ENCODE measurements around the gene ITGA3.

Gene ITGA3

GRCh38 chr17:50050431-50051032 lies 5.4 kb upstream of the ITGA3 start:
- Histone ChIP-seq H3K4me3 (ENCODE audit: insufficient read depth, low read length, poor library complexity, severe bottlenecking) (no peak overlapping the region), H3K9me2 (replicated peaks; ENCODE audit: insufficient read depth, low read length) (no peaks in the 10 kb centered on the region), H3K36me3 (ENCODE audit: low read length) (no peaks in the 10 kb centered on the region), H3K27me3 (ENCODE audit: low read length) (no peaks in the 10 kb centered on the region), H4K20me1 (ENCODE audit: low read depth, low read length) (no peaks in the 10 kb centered on the region), H3K9ac (ENCODE audit: low read length) (no peak overlapping the region), H3F3A (ENCODE audit: insufficient read depth) (no peaks in the 10 kb centered on the region), H3K4me2 (ENCODE audit: low read depth, low read length, poor library complexity, severe bottlenecking) (no peak overlapping the region), H3K79me2 (ENCODE audit: insufficient read depth, low read length) (no peaks in the 10 kb centered on the region), H3K27ac (ENCODE audit: low read depth, low read length) (no peak overlapping the region), H2AFZ (ENCODE audit: low read depth, low read length, severe bottlenecking) (no peak overlapping the region), H3K9me3 (ENCODE audit: insufficient read depth, low read length) (no peaks in the 10 kb centered on the region)
- TF ChIP-seq, protein P1, sequence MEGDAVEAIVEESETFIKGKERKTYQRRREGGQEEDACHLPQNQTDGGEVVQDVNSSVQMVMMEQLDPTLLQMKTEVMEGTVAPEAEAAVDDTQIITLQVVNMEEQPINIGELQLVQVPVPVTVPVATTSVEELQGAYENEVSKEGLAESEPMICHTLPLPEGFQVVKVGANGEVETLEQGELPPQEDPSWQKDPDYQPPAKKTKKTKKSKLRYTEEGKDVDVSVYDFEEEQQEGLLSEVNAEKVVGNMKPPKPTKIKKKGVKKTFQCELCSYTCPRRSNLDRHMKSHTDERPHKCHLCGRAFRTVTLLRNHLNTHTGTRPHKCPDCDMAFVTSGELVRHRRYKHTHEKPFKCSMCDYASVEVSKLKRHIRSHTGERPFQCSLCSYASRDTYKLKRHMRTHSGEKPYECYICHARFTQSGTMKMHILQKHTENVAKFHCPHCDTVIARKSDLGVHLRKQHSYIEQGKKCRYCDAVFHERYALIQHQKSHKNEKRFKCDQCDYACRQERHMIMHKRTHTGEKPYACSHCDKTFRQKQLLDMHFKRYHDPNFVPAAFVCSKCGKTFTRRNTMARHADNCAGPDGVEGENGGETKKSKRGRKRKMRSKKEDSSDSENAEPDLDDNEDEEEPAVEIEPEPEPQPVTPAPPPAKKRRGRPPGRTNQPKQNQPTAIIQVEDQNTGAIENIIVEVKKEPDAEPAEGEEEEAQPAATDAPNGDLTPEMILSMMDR (IDR thresholded peaks at IDR 0.05; ENCODE audit: insufficient read depth, low read length, poor library complexity, severe bottlenecking), result no peak
- TF ChIP-seq EZH2phosphoT487 (conservative IDR thresholded peaks at IDR 0.05; ENCODE audit: low read length), result no peak

GRCh38 chr17:50051082-50051576 lies 4.8 kb upstream of the ITGA3 start:
- H3K27ac ChIP-seq (ENCODE audit: low read depth, low read length), result no peak overlapping the region
- no peak overlapping the region for H2AFZ ChIP-seq (ENCODE audit: low read depth, low read length, severe bottlenecking)
- no peaks in the 10 kb centered on the region for H3F3A ChIP-seq (ENCODE audit: insufficient read depth)
- no peaks in the 10 kb centered on the region for H3K9me2 ChIP-seq (replicated peaks; ENCODE audit: insufficient read depth, low read length)
- TF ChIP-seq, protein P1 (IDR thresholded peaks at IDR 0.05; ENCODE audit: insufficient read depth, low read length, poor library complexity, severe bottlenecking), result no peak
- no peak for TF ChIP-seq EZH2phosphoT487 (conservative IDR thresholded peaks at IDR 0.05; ENCODE audit: low read length)
- no peaks in the 10 kb centered on the region for H4K20me1 ChIP-seq (ENCODE audit: low read depth, low read length)
- H3K4me3 ChIP-seq (ENCODE audit: insufficient read depth, low read length, poor library complexity, severe bottlenecking), result no peak overlapping the region
- no peaks in the 10 kb centered on the region for H3K36me3 ChIP-seq (ENCODE audit: low read length)
- H3K79me2 ChIP-seq (ENCODE audit: insufficient read depth, low read length), result no peaks in the 10 kb centered on the region
- no peak overlapping the region for H3K9ac ChIP-seq (ENCODE audit: low read length)
- H3K4me2 ChIP-seq (ENCODE audit: low read depth, low read length, poor library complexity, severe bottlenecking), result no peak overlapping the region
- no peaks in the 10 kb centered on the region for H3K27me3 ChIP-seq (ENCODE audit: low read length)
- no peaks in the 10 kb centered on the region for H3K9me3 ChIP-seq (ENCODE audit: insufficient read depth, low read length)

DNA sequence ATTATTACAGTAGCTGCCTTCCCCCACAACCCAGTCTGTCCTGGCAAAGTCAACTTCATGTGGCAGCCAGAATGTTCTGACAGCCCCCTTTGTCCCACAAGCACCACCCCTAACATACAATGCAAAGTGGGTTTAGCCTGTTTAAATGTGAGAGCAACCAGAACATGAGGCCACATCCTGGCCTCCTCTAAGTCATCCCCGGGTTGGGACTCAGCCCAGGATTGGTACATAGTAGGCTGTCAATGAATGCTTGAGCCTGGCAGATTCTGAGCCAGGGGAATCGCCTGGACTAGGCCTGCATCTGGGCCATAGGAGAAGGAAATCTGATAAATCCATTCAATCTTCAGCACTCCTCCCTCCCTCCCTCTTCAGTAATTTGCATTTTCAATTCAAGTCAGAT lies 4.3 kb upstream of the ITGA3 start:
- H3K9me3 ChIP-seq (ENCODE audit: insufficient read depth, low read length), result no peaks in the 10 kb centered on the region
- no peaks in the 10 kb centered on the region for H3K27me3 ChIP-seq (ENCODE audit: low read length)
- no peaks in the 10 kb centered on the region for H4K20me1 ChIP-seq (ENCODE audit: low read depth, low read length)
- no peak overlapping the region for H3K9ac ChIP-seq (ENCODE audit: low read length)
- no peaks in the 10 kb centered on the region for H3K36me3 ChIP-seq (ENCODE audit: low read length)
- H3K79me2 ChIP-seq (ENCODE audit: insufficient read depth, low read length), result no peaks in the 10 kb centered on the region
- H3K4me2 ChIP-seq (ENCODE audit: low read depth, low read length, poor library complexity, severe bottlenecking), result no peak overlapping the region
- no peak overlapping the region for H3K27ac ChIP-seq (ENCODE audit: low read depth, low read length)
- TF ChIP-seq EZH2phosphoT487 (conservative IDR thresholded peaks at IDR 0.05; ENCODE audit: low read length), result no peak
- TF ChIP-seq, protein P1 (IDR thresholded peaks at IDR 0.05; ENCODE audit: insufficient read depth, low read length, poor library complexity, severe bottlenecking), result no peak
- H3K4me3 ChIP-seq (ENCODE audit: insufficient read depth, low read length, poor library complexity, severe bottlenecking), result no peak overlapping the region
- H2AFZ ChIP-seq (ENCODE audit: low read depth, low read length, severe bottlenecking), result no peak overlapping the region
- H3K9me2 ChIP-seq (replicated peaks; ENCODE audit: insufficient read depth, low read length), result no peaks in the 10 kb centered on the region
- H3F3A ChIP-seq (ENCODE audit: insufficient read depth), result no peaks in the 10 kb centered on the region

All from SU-DHL-6 (cell line).